Ovary (tissue), 9 donors: ENCODE data around the gene VPS13A. TPM values are rescaled to one million over a fixed set of nuclear protein-coding genes. Genes with fewer than 3 reads are reported as not detected.

Source experiments
- DNase-seq, 5 donors: peaks; one replicate each; pipeline ENCODE4 v3.0.0-alpha.2; 2019 to 2020
- H3K27ac ChIP-seq, 2 donors: fragments of 200-600 bp; one replicate each; pipeline versions ENCODE4 v1.5.1 to v1.8.0; 2019 to 2022
- H3K27me3 ChIP-seq: fragments of 200-600 bp; one replicate; pipeline ENCODE4 v1.8.0; 2022
- H3K36me3 ChIP-seq: fragments of 200-600 bp; sonication (generic); one replicate; pipeline ENCODE4 v1.5.1; 2019
- H3K4me1 ChIP-seq: one replicate; pipeline ENCODE4 v1.8.1; 2013; ENCODE audit warnings: mild to moderate bottlenecking, moderate library complexity; ENCODE audit not compliant: insufficient read depth
- H3K4me3 ChIP-seq: fragments of 200-600 bp; sonication (generic); one replicate; pipeline ENCODE4 v1.5.1; 2017
- H3K9me3 ChIP-seq, 2 donors: fragments of 200-600 bp in 1 of 2; sonication (generic) in 1 of 2; one replicate each; pipeline versions ENCODE4 v1.5.1 to v1.8.1; 2013 to 2019; ENCODE audit warnings: mild to moderate bottlenecking in 1 of 2, moderate library complexity in 1 of 2
- EP300 ChIP-seq: sonication (generic); formaldehyde crosslinking; IDR thresholded peaks from one replicate; pipeline ENCODE4 v1.6.1; 2017; ENCODE audit warnings: antibody characterized with exemption
- POLR2A ChIP-seq: fragments of 450-650 bp; IDR thresholded peaks from one replicate; pipeline ENCODE4 v1.6.1; 2017; ENCODE audit warnings: antibody characterized with exemption, mild to moderate bottlenecking, moderate library complexity
- WGBS, 3 donors: extraction: QIAGEN DNeasy Blood & Tissue Kit in 1 of 3; methylation state at CpG; one replicate each; pipeline versions ENCODE4 v1.1.5 to v1.1.7; 2013 to 2017; 5-methylcytosine and 5-hydroxymethylcytosine counted together
- intact Hi-C, 4 donors: fragments of 100-400 bp; cut with DNase I; formaldehyde crosslinking; loops; one replicate each; pipeline versions ENCODE4 v1.11.0 to v1.15.1; 2022 to 2023
- polyA plus RNA-seq, 2 donors: library from polyadenylated mRNA; stranded (reverse); fragments of 200-250 nt in 1 of 2; fragments of 350-450 nt in 1 of 2; fragmentation: Illumina TruSeq in 1 of 2; extraction: RNeasy Lipid Tissue Mini Kit (QIAGEN cat#74804) in 1 of 2; gene quantifications; one replicate each; pipeline ENCODE4 v1.2.3, GENCODE V29; 2013 to 2014
- total RNA-seq, 7 donors: library from RNA; depleted of rRNA in 2 of 7; stranded (reverse); fragments of >200 nt in 2 of 7; fragmentation: NEBNext Ultra II Directional in 3 of 7; extraction: Animal tissue kit (Norgen Biotek cat#: 25700) in 3 of 7; gene quantifications; one replicate each; pipeline versions ENCODE4 v1.1.0 to v1.2.4, GENCODE V29; 2016 to 2023
- TF ChIP-seq, protein P1 (sequence below), 3 donors: fragments of 450-650 bp in 2 of 3; fragments of 200-600 bp in 1 of 3; IDR thresholded peaks; one replicate each; pipeline versions ENCODE4 v1.5.1 to v1.8.0; 2016 to 2022; ENCODE audit warnings: antibody characterized with exemption in 3 of 3, mild to moderate bottlenecking in 1 of 3
- donor health status: DM: no; HTN: no; CAD: no; lungs with moderate emphysema.
- donor health status: DM: no; HTN: no; CAD: no.
- donor health status: Bipolar disorder and iron deficiency.
- donor health status: DM: yes; HTN: yes; CAD: no.
- donor health status: DM: no; HTN: no; CAD: no.
- donor health status: DM: yes; HTN: yes; CAD: no.

Gene VPS13A
- total and polyA plus RNA-seq, 9 donors, result 3.5 to 46.6 (median 13.5) TPM

- TF ChIP-seq, protein P1, sequence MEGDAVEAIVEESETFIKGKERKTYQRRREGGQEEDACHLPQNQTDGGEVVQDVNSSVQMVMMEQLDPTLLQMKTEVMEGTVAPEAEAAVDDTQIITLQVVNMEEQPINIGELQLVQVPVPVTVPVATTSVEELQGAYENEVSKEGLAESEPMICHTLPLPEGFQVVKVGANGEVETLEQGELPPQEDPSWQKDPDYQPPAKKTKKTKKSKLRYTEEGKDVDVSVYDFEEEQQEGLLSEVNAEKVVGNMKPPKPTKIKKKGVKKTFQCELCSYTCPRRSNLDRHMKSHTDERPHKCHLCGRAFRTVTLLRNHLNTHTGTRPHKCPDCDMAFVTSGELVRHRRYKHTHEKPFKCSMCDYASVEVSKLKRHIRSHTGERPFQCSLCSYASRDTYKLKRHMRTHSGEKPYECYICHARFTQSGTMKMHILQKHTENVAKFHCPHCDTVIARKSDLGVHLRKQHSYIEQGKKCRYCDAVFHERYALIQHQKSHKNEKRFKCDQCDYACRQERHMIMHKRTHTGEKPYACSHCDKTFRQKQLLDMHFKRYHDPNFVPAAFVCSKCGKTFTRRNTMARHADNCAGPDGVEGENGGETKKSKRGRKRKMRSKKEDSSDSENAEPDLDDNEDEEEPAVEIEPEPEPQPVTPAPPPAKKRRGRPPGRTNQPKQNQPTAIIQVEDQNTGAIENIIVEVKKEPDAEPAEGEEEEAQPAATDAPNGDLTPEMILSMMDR (IDR thresholded peaks at IDR 0.05), result no peak
- TF ChIP-seq POLR2A (no peak), EP300 (no peak)
- Histone ChIP-seq H3K9me3 (no peaks in the 10 kb centered on the region), H3K27me3 (no peaks in the 10 kb centered on the region), H3K27ac (no peak overlapping the region), H3K4me1 (no peaks in the 10 kb centered on the region), H3K36me3 (no peaks in the 10 kb centered on the region), H3K4me3 (no peak overlapping the region)
- DNase-seq, result no peak
- WGBS, 3 donors, result 74 to 84% (median 78%) methylated on average over 7 of the region's 7 CpGs
- intact Hi-C loops, result no loop called here
These were observed 250.1 kb downstream of the VPS13A start for GRCh38 chr9:77427256-77427927.

DNA sequence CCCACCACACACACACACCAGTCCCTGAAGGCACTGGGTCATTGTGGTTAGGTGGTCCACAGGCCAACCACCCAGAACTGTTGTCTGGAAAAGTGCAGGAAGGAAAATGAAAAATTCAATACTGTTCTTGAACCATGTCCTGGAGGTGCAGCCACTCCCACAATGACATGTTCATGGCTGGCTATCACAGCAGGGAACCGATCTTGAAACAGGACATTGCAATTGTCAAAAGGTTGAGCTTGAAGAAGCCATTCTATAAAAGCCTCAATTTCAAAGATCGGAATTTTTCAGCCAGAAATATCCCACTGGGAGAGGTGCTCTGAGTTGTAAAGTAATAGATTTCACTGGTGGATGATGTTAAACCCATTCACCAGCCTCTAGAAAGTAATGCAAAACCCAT lies 252.6 kb downstream of the VPS13A start:
- no peak for DNase-seq
- Histone ChIP-seq H3K27ac (no peak overlapping the region), H3K9me3 (no peaks in the 10 kb centered on the region), H3K36me3 (no peaks in the 10 kb centered on the region), H3K4me3 (no peak overlapping the region), H3K27me3 (no peaks in the 10 kb centered on the region), H3K4me1 (no peaks in the 10 kb centered on the region)
- TF ChIP-seq, protein P1 (IDR thresholded peaks at IDR 0.05), result no peak
- TF ChIP-seq POLR2A (no peak), EP300 (no peak)
- WGBS, 3 donors, result 55 to 83% (median 76%) methylated on average over 2 of the region's 2 CpGs
- intact Hi-C loops, result loop anchor here in 3 of 4 donors (5.0 to 10.0 kb wide), 3 partner anchors 322 to 605 kb away; partner anchors contain the start of gene GNAQ (in 1 of the 3)

DNA sequence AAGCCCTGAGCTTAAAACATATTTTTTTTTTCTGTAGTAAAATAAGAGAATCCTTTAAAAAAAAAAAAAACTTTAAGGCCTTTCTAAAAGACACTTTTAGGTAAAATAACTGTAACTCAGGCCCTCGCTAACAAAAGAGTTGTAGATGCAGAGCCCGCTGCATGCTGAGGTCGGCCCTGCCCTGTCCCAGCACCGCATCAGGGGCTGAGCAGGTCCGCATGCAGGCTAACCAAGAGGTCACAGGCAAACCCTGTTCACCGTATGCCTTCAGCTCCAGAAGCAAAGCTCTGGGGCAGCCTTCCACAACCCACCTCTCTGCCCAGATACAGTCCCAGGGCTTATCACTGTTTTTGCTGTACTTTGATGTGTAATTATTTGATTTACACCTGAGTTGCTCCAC lies 254.7 kb downstream of the VPS13A start:
- no peaks in the 10 kb centered on the region for H3K27me3 ChIP-seq
- intact Hi-C loops, result loop anchor here in 3 of 4 donors (5.0 to 10.0 kb wide), 3 partner anchors 320 to 603 kb away; partner anchors contain the start of gene GNAQ (in 1 of the 3)
- no peaks in the 10 kb centered on the region for H3K4me1 ChIP-seq
- H3K36me3 ChIP-seq, result no peaks in the 10 kb centered on the region
- 91 to 95% (median 95%) methylated on average over 6 of the region's 6 CpGs for WGBS, 3 donors
- DNase-seq, result no peak
- H3K27ac ChIP-seq, result no peak overlapping the region
- no peaks in the 10 kb centered on the region for H3K9me3 ChIP-seq
- H3K4me3 ChIP-seq, result no peak overlapping the region
- TF ChIP-seq POLR2A (no peak), EP300 (no peak)

GRCh38 chr9:77433675-77434445 lies 256.5 kb downstream of the VPS13A start:
- Histone ChIP-seq H3K36me3 (no peaks in the 10 kb centered on the region), H3K27ac (no peak overlapping the region), H3K9me3 (no peaks in the 10 kb centered on the region), H3K4me3 (no peak overlapping the region), H3K4me1 (no peaks in the 10 kb centered on the region), H3K27me3 (no peaks in the 10 kb centered on the region)
- intact Hi-C loops, result loop anchor here in 3 of 4 donors (5.0 to 10.0 kb wide), 3 partner anchors 318 to 601 kb away; partner anchors contain the start of gene GNAQ (in 1 of the 3)
- DNase-seq, result peak; percentile 57 to 76 (median 73)
- TF ChIP-seq POLR2A, result no peak
- TF ChIP-seq EP300, result no peak
- TF ChIP-seq, protein P1 (IDR thresholded peaks at IDR 0.05), result peak; percentile 80 to 93 (median 86)
- WGBS, 3 donors, result 61 to 70% (median 62%) methylated on average over 21 of the region's 21 CpGs
